PC-3 (cell line): ENCODE data around the gene FOXO3. TPM values are rescaled to one million over a fixed set of nuclear protein-coding genes. Genes with fewer than 3 reads are reported as not detected.

Experiments
- ATAC-seq: fragments of 200-7000 bp; cut with Tn5 transposase; 2 replicates; pipeline ENCODE4 v1.9.1; 2020; ENCODE audit warnings: mild to moderate bottlenecking, moderate library complexity
- BruUV-seq: library from RNA; stranded (reverse); fragments of 400-500 nt; replicated peaks from 2 replicates; lab custom pipeline; 2021; lab: Mats Ljungman, UMichigan
- CTCF ChIA-PET: fragments of 300-600 bp; sonication (Branson Sonifier 250); formaldehyde crosslinking; loops from one replicate; lab custom pipeline; 2022; ENCODE audit warnings: antibody characterized with exemption; lab: Charles Lee
- POLR2A ChIA-PET: fragments of 300-600 bp; sonication (Branson Sonifier 250); formaldehyde crosslinking; loops from one replicate; lab custom pipeline; 2022; ENCODE audit warnings: antibody characterized with exemption; ENCODE audit not compliant: unreplicated experiment; lab: Charles Lee
- DNase-seq: peaks from one replicate; pipeline ENCODE4 v3.0.0-alpha.2; 2015
- H2AFZ ChIP-seq: fragments of 300-600 bp; sonication (generic); 2 replicates; pipeline ENCODE4 v1.6.0; 2016; ENCODE audit warnings: antibody characterized with exemption, low read length
- H3F3A ChIP-seq: fragments of 300-600 bp; sonication (generic); one replicate; pipeline ENCODE4 v1.6.0; 2017; ENCODE audit warnings: antibody characterized with exemption, low read length, control low read depth, mild to moderate bottlenecking; ENCODE audit not compliant: unreplicated experiment
- H3K27ac ChIP-seq: fragments of 300-600 bp; sonication (generic); 2 replicates; pipeline ENCODE4 v1.5.1; 2016; ENCODE audit warnings: mild to moderate bottlenecking, low read length
- H3K27me3 ChIP-seq: fragments of 300-600 bp; sonication (generic); 2 replicates; pipeline ENCODE4 v1.6.1; 2016; ENCODE audit warnings: low read length, mixed read lengths
- H3K36me3 ChIP-seq: fragments of 300-600 bp; sonication (generic); 2 replicates; pipeline ENCODE4 v1.6.1; 2016; ENCODE audit warnings: low read depth, mixed run types, low read length, mixed read lengths
- H3K4me1 ChIP-seq: fragments of 300-600 bp; sonication (generic); 2 replicates; pipeline ENCODE4 v1.5.1; 2016; ENCODE audit warnings: low read length; ENCODE audit not compliant: insufficient read depth
- H3K4me2 ChIP-seq: fragments of 300-600 bp; sonication (generic); 2 replicates; pipeline ENCODE4 v1.6.0; 2016; ENCODE audit warnings: low read length
- H3K4me3 ChIP-seq: fragments of 300-600 bp; sonication (generic); 2 replicates; pipeline ENCODE4 v1.5.1; 2016; ENCODE audit warnings: mild to moderate bottlenecking, low read length, mixed read lengths
- H3K79me2 ChIP-seq: fragments of 300-600 bp; sonication (generic); 2 replicates; pipeline ENCODE4 v1.6.1; 2017; ENCODE audit warnings: low read length, mixed read lengths
- H3K9ac ChIP-seq: fragments of 300-600 bp; sonication (generic); 2 replicates; pipeline ENCODE4 v1.6.0; 2016; ENCODE audit warnings: mild to moderate bottlenecking, low read length
- H3K9me2 ChIP-seq: fragments of 300-600 bp; sonication (generic); replicated peaks from 2 replicates; pipeline ENCODE4 v1.6.1; 2016; ENCODE audit warnings: mixed run types, low read length, mixed read lengths
- H3K9me3 ChIP-seq: fragments of 300-600 bp; sonication (generic); 2 replicates; pipeline ENCODE4 v1.6.1; 2016; ENCODE audit warnings: low read length, mixed read lengths
- H4K20me1 ChIP-seq: fragments of 300-600 bp; sonication (generic); 2 replicates; pipeline ENCODE4 v1.6.1; 2016; ENCODE audit warnings: low read length, mixed read lengths
- EZH2 ChIP-seq: fragments of 300-600 bp; sonication (generic); IDR thresholded peaks from one replicate; pipeline ENCODE4 v1.6.1; 2017; ENCODE audit warnings: antibody characterized with exemption, mild to moderate bottlenecking, low read length; ENCODE audit not compliant: unreplicated experiment
- EZH2phosphoT487 ChIP-seq: fragments of 300-600 bp; sonication (generic); IDR thresholded peaks from 2 replicates; pipeline ENCODE4 v1.6.1; 2018; ENCODE audit warnings: mild to moderate bottlenecking, antibody characterized with exemption, low read length, borderline replicate concordance
- intact Hi-C: fragments of 100-400 bp; cut with micrococcal nuclease; formaldehyde crosslinking; loops from 2 replicates; pipeline ENCODE4 v1.9.0; 2023
- total RNA-seq: library from RNA; depleted of rRNA; stranded (reverse); fragments of >200 nt; gene quantifications from 2 replicates; pipeline ENCODE4 v1.2.3, GENCODE V29; 2014
- TF ChIP-seq, protein P1 (sequence below): fragments of 300-600 bp; sonication (generic); conservative IDR thresholded peaks from 2 replicates; pipeline ENCODE4 v1.5.1; 2017; ENCODE audit warnings: antibody characterized with exemption, low read depth, mild to moderate bottlenecking, low read length

FOXO3 gene
- total RNA-seq, 1 experiment from 2014 or later = 12.8 TPM

DNA sequence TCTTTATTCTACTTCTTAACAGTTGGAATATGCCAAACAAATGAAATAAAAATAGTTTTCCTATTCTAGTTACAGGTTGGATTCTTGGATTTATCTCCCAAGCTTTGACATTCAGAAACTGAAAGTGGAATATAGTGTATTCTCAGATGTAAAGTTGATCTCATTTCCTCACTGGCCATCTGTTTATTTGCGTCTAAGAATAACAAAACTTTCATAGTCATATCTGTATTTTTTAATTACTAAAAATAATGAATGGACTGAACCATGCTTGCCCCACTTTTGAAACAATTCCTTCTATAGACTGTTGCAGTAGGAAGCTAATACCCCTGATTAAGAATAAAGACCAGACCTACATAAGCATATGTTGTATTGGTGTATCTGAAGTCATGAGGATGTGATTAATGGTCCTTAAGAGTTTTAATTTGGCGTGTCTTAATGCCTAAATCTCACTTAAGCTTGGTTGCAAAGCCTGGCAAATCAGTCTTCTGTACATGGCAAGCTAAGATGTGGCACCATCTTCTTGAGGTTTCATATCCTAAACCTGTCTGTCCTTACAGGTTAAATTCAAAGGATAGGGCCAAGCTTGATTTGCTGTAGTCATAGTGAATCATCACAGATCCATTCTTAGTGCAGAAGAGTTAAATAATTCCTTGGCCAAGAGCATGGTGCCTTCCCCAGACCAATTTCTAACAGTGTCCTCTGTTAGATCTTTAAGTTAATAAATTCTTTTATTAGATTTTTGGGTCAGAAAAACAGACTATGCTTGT, 58.9 kb downstream of the FOXO3 start:
- H4K20me1 ChIP-seq = 0 out of 2 replicates have a peak, but pooled peaks cover 2% of the 10 kb centered on the region
- POLR2A ChIA-PET = no interaction called here
- peak; percentile 29; the same call in 1 of the 2 replicates for ATAC-seq
- no peaks in the 10 kb centered on the region for H3K27me3 ChIP-seq
- no peaks in the 10 kb centered on the region for H3K9me2 ChIP-seq
- no TSS peak for BruUV-seq
- no peak overlapping the region for H3K4me3 ChIP-seq
- no peak overlapping the region for H3K4me2 ChIP-seq
- H3F3A ChIP-seq = no peaks in the 10 kb centered on the region
- H3K9me3 ChIP-seq = no peaks in the 10 kb centered on the region
- intact Hi-C loops = no loop called here
- CTCF ChIA-PET = no interaction called here
- DNase-seq = peak; percentile 30
- H3K4me1 ChIP-seq = peaks cover 21% of the 10 kb centered on the region
- no peak overlapping the region for H3K9ac ChIP-seq
- no peak for TF ChIP-seq EZH2phosphoT487
- TF ChIP-seq EZH2 = no peak
- TF ChIP-seq, protein P1, sequence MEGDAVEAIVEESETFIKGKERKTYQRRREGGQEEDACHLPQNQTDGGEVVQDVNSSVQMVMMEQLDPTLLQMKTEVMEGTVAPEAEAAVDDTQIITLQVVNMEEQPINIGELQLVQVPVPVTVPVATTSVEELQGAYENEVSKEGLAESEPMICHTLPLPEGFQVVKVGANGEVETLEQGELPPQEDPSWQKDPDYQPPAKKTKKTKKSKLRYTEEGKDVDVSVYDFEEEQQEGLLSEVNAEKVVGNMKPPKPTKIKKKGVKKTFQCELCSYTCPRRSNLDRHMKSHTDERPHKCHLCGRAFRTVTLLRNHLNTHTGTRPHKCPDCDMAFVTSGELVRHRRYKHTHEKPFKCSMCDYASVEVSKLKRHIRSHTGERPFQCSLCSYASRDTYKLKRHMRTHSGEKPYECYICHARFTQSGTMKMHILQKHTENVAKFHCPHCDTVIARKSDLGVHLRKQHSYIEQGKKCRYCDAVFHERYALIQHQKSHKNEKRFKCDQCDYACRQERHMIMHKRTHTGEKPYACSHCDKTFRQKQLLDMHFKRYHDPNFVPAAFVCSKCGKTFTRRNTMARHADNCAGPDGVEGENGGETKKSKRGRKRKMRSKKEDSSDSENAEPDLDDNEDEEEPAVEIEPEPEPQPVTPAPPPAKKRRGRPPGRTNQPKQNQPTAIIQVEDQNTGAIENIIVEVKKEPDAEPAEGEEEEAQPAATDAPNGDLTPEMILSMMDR = no peak
- H3K79me2 ChIP-seq = peaks cover 99% of the 10 kb centered on the region
- no peak overlapping the region for H3K27ac ChIP-seq
- H3K36me3 ChIP-seq = no peaks in the 10 kb centered on the region
- no peak overlapping the region for H2AFZ ChIP-seq

DNA sequence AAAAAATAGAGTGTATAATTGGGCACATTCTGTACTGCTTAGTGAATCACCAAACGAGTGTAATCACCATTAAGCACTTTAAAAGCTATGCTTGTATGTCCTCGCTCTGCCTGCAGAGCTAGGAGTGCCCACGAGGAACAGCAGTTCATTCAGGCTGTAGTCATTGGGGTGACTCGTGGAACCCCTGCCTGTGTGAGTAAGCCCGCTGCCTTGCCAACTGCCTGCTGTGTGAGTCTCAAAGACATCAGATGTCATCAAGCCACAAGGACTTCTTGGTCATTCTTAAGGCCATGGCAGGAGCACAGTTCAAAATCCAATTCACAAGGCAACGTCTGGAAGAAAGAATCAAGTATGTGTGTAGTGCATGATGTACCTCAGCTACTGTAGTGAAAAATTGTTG, 60.4 kb downstream of the FOXO3 start:
- intact Hi-C loops = no loop called here
- Histone ChIP-seq H3K4me1 (peaks cover 21% of the 10 kb centered on the region), H3K27ac (no peak overlapping the region), H3K36me3 (no peaks in the 10 kb centered on the region), H4K20me1 (0 out of 2 replicates have a peak, but pooled peaks cover 2% of the 10 kb centered on the region), H3F3A (no peaks in the 10 kb centered on the region), H3K9me3 (no peaks in the 10 kb centered on the region), H3K27me3 (no peaks in the 10 kb centered on the region), H3K79me2 (peaks cover 100% of the 10 kb centered on the region), H3K9me2 (no peaks in the 10 kb centered on the region), H3K4me2 (no peak overlapping the region), H2AFZ (no peak overlapping the region), H3K4me3 (no peak overlapping the region), H3K9ac (no peak overlapping the region)
- ChIA-PET CTCF (no interaction called here), POLR2A (no interaction called here)
- DNase-seq = peak; percentile 45
- no peak for TF ChIP-seq EZH2
- no peak for TF ChIP-seq EZH2phosphoT487
- TF ChIP-seq, protein P1 = no peak
- peak; percentile 50 for ATAC-seq
- BruUV-seq = no TSS peak

DNA sequence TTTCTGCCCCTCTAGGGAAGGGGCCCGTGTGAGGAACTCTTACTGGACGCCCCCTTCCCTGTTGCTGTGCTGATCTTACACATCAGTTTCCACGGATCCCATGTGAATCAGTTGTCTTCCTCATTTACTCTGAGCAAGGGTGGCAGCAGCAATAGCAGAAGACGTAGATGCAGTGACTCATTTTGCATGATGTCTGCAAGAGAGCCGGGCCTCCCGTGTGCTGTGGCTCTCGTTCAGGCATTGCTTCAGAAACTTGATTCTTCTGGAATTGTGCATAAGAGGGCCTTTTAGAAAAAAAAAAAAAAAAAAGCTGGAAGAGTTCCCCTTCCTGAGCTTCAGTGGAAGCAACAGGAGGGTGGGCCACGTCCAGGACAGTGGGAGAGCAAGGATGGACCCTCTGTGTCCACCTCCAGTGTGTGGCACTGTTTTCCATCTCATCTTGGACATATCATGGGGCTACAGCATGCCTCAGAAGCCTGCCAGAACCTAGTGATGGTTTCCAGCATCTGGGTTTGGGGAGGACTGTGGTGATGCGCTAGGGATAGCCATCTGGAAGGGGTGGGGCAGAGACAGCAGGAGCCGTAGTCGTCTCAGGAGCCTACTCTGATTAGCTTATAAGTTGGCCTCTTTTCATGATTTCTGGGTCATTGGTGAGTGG, 62.1 kb downstream of the FOXO3 start:
- no peak overlapping the region for H3K4me3 ChIP-seq
- no peaks in the 10 kb centered on the region for H3K9me2 ChIP-seq
- ATAC-seq = no peak
- H3K9ac ChIP-seq = no peak overlapping the region
- H4K20me1 ChIP-seq = peaks cover 9% of the 10 kb centered on the region; the same call in 1 of the 2 replicates
- H3K36me3 ChIP-seq = no peaks in the 10 kb centered on the region
- H3K4me1 ChIP-seq = peaks cover 21% of the 10 kb centered on the region
- no peak for DNase-seq
- H2AFZ ChIP-seq = no peak overlapping the region
- peaks cover 100% of the 10 kb centered on the region for H3K79me2 ChIP-seq
- intact Hi-C loops = no loop called here
- H3K27ac ChIP-seq = no peak overlapping the region
- no peaks in the 10 kb centered on the region for H3K9me3 ChIP-seq
- ChIA-PET CTCF (no interaction called here), POLR2A (no interaction called here)
- no peaks in the 10 kb centered on the region for H3K27me3 ChIP-seq
- H3F3A ChIP-seq = no peaks in the 10 kb centered on the region
- no TSS peak for BruUV-seq
- TF ChIP-seq, protein P1 = no peak
- TF ChIP-seq EZH2 = no peak
- TF ChIP-seq EZH2phosphoT487 = no peak
- H3K4me2 ChIP-seq = no peak overlapping the region
